Putamen (tissue), 1 donor: ENCODE measurements around the gene SETX.
A peak's percentile ranks its signal among the peaks of the same experiment; 100 is the strongest.

Experiments used
- DNase-seq: peaks from one replicate; pipeline ENCODE4 v3.0.0-alpha.2; 2016; ENCODE audit warnings: low spot score

SETX gene

GRCh38 chr9:132351404-132352045 lies 3.3 kb downstream of the SETX start:
- no peak for DNase-seq

DNA sequence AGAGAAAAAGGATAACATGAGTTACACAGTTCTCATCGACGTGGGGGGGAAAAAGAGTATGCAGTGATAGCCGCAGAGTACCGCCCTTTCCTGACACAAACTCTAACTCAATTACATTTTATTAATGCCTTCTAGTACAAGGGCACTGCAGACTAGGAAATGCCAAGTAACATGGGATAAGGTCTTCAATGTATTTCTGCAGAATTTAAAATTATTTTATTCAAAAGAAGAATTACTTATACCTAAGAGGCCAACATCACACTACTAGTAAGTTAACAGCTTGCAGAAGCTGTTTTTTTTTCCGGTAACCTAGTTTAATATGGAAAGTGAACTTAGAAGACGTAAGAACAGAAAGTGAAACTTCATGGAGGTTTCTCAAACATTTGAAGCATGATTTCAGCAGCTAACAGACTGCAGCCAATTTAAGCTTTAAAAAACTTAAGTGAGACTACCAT lies 3.9 kb downstream of the SETX start:
- no peak for DNase-seq

GRCh38 chr9:132348676-132349075 lies 6.1 kb downstream of the SETX start:
- no peak for DNase-seq

- no peak for DNase-seq
Measured at GRCh38 chr9:132346177-132346576, 8.6 kb downstream of the SETX start.

GRCh38 chr9:132341177-132341840 lies 13.5 kb downstream of the SETX start:
- DNase-seq = peak; percentile 48

DNA sequence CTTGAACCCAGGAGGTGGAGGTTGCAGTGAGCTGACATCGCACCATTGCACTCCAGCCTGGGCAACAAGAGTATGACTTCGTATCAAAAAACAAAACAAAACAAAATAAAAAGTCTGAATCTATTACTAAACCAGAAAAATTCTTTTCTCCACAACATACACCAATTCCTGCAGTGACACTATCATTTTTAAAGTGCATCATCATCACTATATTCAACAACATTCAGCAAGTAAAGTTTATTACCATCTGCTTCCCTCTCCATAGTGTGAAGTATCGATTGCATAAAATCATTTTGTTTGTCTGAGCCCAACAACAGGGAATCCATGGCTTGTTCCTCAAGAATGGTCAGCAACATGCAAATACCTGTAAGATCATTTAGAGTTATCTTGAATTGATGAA lies 20.4 kb downstream of the SETX start:
- no peak for DNase-seq

GRCh38 chr9:132333556-132333955 lies 21.2 kb downstream of the SETX start:
- DNase-seq = no peak

DNA sequence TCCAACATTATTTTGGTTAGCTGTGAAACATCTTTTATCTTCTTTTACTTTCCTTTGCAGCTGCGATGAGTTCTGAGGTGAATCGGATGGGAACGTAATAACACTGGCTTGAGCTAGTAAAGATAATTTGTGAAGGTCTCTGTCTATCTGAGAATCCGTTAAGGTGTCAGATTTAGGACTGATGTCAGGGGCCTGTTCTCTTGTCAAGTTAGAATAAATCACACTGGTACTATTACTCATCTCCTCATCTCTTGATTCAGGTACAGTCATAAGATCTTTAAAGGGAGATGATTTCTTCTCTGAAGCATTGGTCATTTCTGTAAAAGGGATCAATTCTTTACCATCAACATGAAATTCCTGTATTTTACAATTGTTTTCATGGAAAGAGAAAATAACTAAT lies 26.2 kb downstream of the SETX start:
- DNase-seq = no peak

DNA sequence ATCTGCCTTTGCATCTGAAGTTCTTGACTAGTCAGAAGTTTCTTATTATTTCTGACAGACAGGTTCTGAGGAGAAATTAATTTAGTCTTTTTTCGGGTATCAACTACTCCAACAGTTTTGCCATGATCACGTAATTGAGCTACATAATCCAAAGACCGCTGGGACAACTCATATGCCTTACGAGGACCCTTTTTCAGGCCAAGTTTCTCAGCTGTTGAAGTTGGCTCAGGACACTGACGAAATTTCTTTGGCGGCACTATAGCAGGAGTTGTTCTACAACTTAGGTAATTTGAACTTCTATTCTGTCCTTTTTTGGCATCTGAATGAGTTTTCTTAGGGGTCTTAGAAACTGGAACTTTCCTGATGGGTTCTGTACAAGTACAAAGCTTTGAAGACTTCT lies 27.2 kb downstream of the SETX start:
- DNase-seq = no peak

DNA sequence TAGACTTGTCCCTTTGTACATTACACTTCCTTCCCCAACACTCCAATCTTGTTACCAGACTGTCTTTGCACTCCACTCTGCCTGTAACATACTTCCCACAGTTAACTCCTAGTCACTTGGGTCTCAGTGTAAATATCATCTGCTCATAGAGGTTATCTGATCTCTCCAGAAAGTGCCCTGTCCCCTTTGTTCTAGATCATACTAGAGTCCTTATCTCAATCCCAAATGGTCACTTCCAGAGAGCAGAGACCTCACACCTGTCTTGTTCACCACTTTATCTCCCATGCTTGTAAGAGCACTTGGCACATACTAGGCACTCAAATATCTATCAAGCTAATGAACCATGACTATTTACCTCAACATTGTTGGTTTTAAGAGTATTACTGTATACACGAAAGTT lies 30.4 kb downstream of the SETX start:
- no peak for DNase-seq

- no peak for DNase-seq
Measured at GRCh38 chr9:132319421-132320110, 35.2 kb downstream of the SETX start.

DNA sequence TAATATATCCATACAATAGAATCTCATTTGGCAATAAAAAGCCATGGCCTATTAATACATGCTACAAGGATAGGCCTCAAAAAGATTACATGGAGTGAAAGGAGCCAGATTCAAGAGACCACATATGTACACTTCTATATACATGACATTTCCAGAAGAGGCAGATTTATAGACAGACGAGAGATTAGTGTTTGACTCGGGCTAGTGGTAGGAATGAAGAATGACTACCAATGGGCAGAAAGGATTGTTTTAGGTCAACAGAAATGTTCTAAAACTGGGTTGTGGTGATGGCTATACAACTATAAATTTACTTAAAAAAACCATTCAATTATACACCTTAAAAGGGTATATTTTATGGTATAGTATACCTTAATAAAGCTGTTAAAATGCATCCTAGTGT lies 41.9 kb downstream of the SETX start:
- no peak for DNase-seq

GRCh38 chr9:132312426-132312825 lies 42.4 kb downstream of the SETX start:
- DNase-seq = no peak

GRCh38 chr9:132311978-132312377 lies 42.8 kb downstream of the SETX start:
- DNase-seq = no peak

DNA sequence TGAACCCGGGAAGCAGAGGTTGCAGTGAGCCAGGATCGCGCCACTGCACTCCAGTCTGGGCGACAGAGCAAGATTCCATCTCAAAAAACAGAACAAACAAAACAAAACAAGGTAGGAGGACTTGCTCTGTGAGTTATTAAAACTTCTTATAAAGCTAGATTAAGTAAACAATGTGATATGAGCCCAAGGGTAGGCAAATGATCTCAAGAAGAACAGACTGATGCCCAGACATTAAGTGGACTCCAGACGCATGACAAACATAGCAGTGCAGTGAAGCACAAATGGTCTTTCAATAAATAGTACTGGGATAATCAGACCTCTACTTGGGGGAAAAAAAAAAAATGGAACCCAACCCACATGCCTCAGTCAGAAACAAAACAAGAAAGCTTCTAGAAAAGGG lies 45.7 kb downstream of the SETX start:
- no peak for DNase-seq

- no peak for DNase-seq
Measured at GRCh38 chr9:132301521-132301920, 53.3 kb downstream of the SETX start.

DNA sequence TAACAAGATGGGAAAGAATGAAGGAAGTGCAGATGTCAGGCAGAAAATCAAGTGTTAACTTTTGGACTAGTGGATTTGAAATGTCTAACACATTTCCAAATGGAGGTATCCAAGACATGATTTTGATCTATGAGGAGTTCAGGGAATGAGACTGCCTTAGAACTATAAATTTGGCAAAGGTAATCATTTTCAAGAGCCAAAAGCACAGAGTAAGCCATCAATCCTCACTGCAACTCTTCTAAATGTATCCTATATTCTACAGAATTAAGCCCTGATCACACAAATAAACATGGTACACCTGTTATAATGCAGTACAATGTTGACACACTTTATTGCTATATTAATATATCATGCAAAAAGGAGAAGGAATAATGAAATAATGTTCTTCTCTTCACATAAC lies 55.6 kb downstream of the SETX start:
- DNase-seq = no peak

DNA sequence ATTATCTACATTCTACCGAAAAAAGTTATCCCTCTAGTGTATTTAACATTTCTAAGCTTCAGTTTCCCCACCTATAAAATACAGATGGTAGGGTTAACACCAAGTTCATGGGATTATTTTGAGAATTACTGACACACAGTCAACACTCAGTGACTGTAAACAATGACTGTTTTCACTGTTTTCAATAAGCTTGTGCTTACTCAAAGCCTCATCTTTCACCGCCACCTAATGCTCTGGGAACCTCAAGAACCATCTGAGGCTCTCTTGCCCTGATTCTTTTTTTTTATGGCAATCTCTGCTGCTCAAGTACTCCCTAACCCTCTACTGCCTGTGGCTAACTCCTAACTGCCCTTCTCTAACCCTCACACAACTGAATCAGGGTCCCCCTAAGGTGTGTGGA lies 59.6 kb downstream of the SETX start:
- no peak for DNase-seq

DNA sequence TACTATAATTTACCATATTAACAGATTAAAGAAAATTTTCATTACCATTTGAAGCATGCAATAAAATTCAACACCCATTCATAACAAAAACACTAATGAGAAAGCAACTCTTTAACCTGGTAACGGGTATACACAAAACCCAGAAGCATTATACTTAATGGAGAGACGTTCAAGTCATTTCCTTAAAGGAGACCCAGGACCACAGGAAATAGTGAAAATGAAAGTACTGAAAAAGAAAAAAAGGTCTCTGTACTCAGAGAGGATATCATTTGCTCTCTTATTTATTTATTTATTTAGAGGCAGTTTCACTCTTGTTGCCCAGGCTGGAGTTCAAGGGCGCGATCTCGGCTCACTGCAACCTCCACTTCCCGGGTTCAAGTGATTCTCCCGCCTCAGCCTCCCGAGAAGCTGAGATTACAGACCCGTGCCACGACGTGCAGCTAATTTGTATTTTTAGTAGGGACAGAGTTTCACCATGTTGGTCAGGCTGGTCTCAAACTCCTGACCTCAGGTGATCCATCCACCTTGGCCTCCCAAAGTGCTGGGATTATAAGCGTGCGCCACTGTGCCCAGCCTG lies 61.6 kb downstream of the SETX start:
- DNase-seq = no peak

GRCh38 chr9:132288966-132289365 lies 65.8 kb downstream of the SETX start:
- DNase-seq = no peak

- no peak for DNase-seq
Measured at GRCh38 chr9:132288361-132288760, 66.4 kb downstream of the SETX start.

DNA sequence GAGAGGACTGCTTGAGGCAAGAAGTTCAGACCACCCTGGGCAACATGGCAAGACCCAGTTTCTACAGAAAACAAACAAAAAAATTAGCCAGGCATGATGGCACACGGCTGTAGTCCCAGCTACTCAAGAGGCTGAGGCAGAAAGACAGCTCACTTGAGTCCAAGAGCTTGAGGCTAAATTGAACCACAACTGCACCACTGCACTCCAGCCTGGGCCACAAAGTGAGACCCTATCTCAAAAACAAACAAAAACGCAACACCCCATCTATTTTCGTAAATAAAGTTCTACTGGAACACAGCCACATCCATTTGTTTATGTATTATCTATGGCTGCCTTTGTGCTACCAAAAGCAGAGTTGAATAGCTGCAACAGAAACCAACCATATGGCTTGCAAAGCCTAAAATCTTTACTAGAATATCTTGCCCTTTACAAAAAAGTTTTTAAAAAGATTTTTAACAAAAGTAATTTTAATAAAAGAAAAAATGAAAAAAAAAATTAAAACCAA lies 67.5 kb downstream of the SETX start:
- no peak for DNase-seq

DNA sequence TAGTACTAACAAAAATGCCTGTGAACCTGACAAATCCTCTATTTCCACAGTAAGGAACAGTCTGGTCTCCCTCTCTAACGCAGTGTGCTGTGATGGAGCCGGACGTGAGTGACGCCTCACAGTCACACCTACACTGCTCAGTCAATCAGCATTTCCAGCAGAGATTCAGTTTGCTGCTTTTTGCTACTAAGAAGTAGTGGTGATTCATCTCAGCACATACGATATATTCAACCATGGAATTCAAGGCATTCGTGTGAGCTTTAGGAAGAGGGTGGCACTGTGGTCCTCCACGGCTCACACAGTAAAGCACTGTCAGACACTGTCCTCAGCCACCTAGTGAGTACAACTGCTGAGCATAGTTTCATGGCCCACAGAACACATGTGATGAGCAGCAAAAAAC lies 70.9 kb downstream of the SETX start:
- peak; percentile 26 for DNase-seq
